Measurements from ENCODE around the gene VSIG4.
"Not testable (repeated sequence)": the region's sequence is repeated elsewhere in the genome, so short reads cannot be mapped to it uniquely, and the experiment has no call there.

VSIG4 gene

GRCh38 chrX:66039944-66040343 is at the start of gene VSIG4:
VSIG4 (minus strand) TSS chrX:66040080; CDS start chrX:66039998, 82 bp downstream.
- TF ChIP-seq CTCF (conservative IDR thresholded peaks at IDR 0.05; ENCODE audit: low read length), result no peak
- no peak for DNase-seq (ENCODE audit: low read depth)
- no peak within 1 kb of the TSS for H3K4me3 ChIP-seq (ENCODE audit: low read length)

- no peak for DNase-seq (ENCODE audit: low read depth)
- no peak for TF ChIP-seq CTCF (conservative IDR thresholded peaks at IDR 0.05; ENCODE audit: low read length)
- H3K4me3 ChIP-seq (ENCODE audit: low read length), result no peak overlapping the region
These were observed 36.9 kb upstream of the VSIG4 start for GRCh38 chrX:66076801-66077200.

- no peak overlapping the region for H3K4me3 ChIP-seq (ENCODE audit: low read length)
- no peak for TF ChIP-seq CTCF (conservative IDR thresholded peaks at IDR 0.05; ENCODE audit: low read length)
- DNase-seq (ENCODE audit: low read depth), result no peak
These were observed 35.3 kb upstream of the VSIG4 start for GRCh38 chrX:66074920-66075879.

- no peak overlapping the region for H3K4me3 ChIP-seq (ENCODE audit: low read length)
- no peak for DNase-seq (ENCODE audit: low read depth)
- no peak for TF ChIP-seq CTCF (conservative IDR thresholded peaks at IDR 0.05; ENCODE audit: low read length)
These were observed 31.2 kb upstream of the VSIG4 start for GRCh38 chrX:66071126-66071525.

- no peak overlapping the region for H3K4me3 ChIP-seq (ENCODE audit: low read length)
- no peak for TF ChIP-seq CTCF (conservative IDR thresholded peaks at IDR 0.05; ENCODE audit: low read length)
These were observed 24.4 kb upstream of the VSIG4 start for GRCh38 chrX:66064261-66064660.

GRCh38 chrX:66057019-66057418 is 17.1 kb upstream of the VSIG4 start:
- DNase-seq (ENCODE audit: low read depth); H3K4me3 ChIP-seq (ENCODE audit: low read length): not testable (repeated sequence)

More at GRCh38 chrX:66064261-66064660, 24.4 kb upstream of the VSIG4 start:
- DNase-seq (ENCODE audit: low read depth), result no peak

- no peak overlapping the region for H3K4me3 ChIP-seq (ENCODE audit: low read length)
- no peak for DNase-seq (ENCODE audit: low read depth)
- TF ChIP-seq CTCF (conservative IDR thresholded peaks at IDR 0.05; ENCODE audit: low read length), result no peak
These were observed 15.1 kb upstream of the VSIG4 start for GRCh38 chrX:66054978-66055377.
